GM20000 (cell line): Measurements from ENCODE around the gene PARD3.

Experiments
- DNase-seq: peaks from one replicate; pipeline ENCODE4 v3.0.0; 2012; ENCODE audit warnings: low spot score
- TF ChIP-seq, protein P1 (sequence below): IDR thresholded peaks from 2 replicates; pipeline ENCODE4 v1.5.1; 2012; ENCODE audit warnings: mild to moderate bottlenecking, control low read depth; ENCODE audit errors: extremely low read depth, missing control alignments

Gene PARD3

DNA sequence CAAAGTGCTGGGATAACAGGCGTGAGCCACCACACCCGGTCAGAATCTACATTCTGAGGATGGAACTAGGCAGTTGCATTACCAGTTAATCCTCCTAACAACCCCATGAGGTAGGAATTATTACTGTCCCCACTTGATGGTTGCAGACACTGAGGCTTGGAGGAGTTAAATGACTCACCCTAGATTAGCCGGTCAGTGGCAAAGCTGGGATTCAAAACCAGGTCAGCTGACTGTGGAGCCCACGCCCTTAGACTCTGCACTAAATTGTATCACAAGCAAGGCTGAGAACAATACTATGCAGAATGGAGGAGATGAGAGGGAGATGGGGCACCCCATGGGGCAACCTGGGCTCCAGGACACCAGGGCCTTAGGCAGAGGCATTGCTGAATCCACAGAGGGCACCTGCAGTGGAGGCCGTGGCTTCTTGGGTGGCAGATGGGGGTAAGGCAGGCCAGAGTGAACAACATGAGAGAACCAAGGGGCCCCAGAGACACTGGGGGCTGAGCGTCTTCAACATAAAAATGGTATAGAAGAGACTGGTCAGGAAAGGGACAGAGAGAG lies 723.4 kb downstream of the PARD3 start:
- TF ChIP-seq, protein P1, sequence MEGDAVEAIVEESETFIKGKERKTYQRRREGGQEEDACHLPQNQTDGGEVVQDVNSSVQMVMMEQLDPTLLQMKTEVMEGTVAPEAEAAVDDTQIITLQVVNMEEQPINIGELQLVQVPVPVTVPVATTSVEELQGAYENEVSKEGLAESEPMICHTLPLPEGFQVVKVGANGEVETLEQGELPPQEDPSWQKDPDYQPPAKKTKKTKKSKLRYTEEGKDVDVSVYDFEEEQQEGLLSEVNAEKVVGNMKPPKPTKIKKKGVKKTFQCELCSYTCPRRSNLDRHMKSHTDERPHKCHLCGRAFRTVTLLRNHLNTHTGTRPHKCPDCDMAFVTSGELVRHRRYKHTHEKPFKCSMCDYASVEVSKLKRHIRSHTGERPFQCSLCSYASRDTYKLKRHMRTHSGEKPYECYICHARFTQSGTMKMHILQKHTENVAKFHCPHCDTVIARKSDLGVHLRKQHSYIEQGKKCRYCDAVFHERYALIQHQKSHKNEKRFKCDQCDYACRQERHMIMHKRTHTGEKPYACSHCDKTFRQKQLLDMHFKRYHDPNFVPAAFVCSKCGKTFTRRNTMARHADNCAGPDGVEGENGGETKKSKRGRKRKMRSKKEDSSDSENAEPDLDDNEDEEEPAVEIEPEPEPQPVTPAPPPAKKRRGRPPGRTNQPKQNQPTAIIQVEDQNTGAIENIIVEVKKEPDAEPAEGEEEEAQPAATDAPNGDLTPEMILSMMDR: no peak
- no peak for DNase-seq

DNA sequence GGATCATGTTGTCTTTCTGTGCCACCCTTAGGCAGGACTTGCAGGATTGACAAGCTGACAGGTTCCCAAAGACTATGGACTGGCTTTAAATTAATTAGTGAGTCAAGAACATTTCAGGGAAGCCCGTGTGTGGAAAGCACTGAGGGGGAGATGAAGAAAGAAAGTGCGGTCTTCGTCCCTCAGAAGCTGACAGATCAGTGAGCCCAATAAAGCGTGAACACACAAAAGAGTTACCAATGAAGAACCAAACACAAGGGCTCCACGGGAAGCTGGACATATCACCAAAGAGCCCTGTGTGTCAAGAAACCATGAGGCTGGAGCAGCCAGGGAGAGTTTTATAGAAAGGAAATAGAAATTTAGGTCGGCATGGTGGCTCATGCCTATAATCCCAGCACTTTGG lies 725.8 kb downstream of the PARD3 start:
- DNase-seq: no peak
- TF ChIP-seq, protein P1: no peak

DNA sequence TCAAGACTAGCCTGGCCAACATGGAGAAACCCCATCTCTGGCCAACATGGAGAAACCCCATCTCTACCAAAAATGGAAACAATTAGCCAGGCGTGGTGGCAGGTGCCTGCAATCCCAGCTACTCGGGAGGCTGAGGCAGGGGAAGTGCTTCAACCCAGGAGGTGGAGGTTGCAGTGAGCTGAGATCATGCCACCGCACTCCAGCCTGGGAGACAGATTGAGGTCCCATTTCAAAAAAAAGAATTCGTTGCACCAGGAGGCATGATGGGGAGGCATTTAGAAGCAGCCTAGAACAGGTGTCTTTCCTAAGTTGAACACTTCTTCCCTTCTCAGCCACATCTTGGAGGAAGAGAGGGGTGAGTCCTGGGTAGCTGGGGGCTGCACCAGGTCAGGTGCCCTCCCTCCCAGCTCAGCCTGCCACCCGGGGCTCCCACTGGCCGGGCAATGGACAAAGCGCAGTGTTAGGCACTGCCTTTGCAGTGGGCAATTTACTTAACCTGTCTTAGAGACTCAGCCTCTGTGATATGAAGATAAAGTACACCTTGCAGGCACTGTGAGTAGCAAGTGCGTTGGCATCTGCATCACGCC lies 726.8 kb downstream of the PARD3 start:
- TF ChIP-seq, protein P1: no peak

DNA sequence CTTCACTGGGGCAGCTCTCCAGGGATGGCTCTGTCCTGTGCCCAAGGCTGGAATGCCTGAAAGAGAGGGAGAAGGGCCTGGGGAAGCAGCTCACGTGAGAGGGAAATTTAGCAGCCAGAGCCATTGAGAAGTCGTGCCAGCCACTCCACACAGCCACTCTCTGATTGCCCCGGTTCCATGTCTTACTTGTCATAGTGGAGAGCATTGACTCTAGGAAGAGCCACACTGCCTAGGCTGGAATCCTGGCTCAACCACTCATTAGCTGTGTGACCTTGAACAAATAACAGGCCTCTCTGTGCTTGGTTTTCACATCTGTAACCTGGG lies 728.0 kb downstream of the PARD3 start:
- DNase-seq: no peak
- TF ChIP-seq, protein P1: no peak

More for the DNA sequence above, 726.8 kb downstream of the PARD3 start:
- no peak for DNase-seq

DNA sequence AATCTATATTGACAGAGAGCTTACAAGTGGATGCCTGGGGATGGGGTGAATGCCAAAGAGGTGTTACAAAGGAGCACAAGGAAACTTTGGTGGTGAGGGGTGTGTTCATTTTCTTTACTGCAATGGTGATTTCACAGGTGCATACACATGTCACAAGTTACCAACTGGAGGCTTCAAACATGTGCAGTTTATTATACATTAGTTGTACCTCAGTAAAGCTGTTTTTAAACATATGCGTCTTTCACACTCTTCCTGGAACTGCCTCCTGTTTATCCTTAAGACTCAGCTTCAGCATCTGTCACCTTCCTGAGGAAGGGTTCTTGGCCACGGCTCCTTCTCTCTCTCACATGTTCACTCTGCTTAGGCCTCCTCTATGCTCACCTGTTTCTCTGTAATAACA lies 731.5 kb downstream of the PARD3 start:
- DNase-seq: no peak
- TF ChIP-seq, protein P1: no peak

DNA sequence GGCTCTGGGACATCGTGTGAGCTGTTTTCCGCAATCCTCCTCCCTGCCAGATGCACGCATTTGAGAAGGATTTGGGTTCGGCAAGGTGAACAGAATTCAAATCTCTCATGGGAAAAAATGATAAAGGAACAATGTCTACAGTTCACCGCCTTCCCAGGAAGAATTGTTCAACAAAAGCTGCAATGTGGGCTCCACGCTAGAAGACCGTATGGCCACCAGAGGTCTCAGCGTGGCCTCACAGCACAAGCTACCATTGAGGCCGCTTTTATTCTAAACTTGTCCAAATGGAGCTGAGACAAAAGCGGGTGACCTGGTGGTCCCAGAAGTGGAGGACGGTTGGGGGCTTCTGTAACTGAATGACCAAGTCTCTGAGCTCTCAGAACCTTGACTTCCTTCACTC lies 733.1 kb downstream of the PARD3 start:
- TF ChIP-seq, protein P1: no peak
- no peak for DNase-seq

DNA sequence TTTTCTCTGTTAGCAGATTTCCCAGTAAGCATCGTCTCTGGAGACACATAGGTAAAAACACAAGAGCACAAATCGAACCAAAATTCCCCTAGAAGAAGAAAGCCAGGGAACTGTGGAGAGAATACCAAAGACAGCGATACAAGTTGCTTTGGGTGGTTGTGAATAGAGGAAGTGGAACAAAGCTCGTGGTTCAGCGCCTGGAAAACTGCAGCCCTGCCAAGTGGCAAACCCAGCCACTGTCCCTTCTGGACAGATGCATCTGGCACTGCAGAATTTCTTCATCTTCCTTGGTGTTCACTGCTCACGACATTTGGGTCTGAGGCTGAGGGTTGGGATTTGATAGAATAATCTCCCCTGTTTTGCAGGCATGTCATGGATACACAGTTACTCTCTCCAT lies 733.8 kb downstream of the PARD3 start:
- TF ChIP-seq, protein P1: no peak
- no peak for DNase-seq
